GM19463 (cell line): ENCODE results near the gene ZNF780B.

Experiments
- ATAC-seq: cut with Tn5 transposase; IDR thresholded peaks from one replicate; pipeline ENCODE4 v1.9.1; 2021; ENCODE audit warnings: mild to moderate bottlenecking, moderate library complexity; ENCODE audit not compliant: unreplicated experiment

Gene ZNF780B

DNA sequence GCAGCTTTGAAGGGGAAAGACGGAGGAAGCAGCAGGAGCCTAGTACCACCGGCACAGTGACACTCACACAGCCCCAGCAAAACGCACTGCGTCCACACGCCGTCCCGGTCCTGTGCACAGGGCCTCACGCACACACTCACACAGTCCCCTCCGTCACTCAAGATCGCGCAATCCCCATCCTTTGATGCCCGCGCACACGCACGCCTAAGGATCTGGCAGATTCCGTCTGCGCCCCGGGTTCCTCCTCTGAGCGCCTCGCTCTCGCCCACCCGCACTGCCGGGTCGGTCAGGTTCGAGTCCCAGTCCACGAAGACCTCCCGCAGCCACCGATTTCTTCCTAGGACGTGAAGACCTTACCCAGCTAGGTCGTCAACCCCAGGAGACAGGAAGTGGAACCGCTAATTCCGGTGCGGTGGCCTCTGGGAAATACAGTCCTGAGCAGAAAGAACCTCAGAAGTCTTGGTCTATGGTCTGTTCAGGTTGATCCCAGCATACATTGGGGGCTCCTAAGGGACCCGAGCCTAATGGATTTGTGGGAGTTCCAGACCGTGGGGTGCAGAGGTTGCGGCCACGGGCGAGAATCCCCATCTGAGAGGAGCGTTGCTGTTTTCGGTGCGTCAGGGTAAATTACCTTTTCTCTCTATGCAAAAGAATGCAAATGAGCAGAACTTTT, at the start of gene ZNF780B:
Gene ZNF780B (minus strand): TSS at position 400 of the 673 bp plus-strand sequence. CDS start 5,899 bp downstream, outside the sequence.
- ATAC-seq, result peak; percentile 89

DNA sequence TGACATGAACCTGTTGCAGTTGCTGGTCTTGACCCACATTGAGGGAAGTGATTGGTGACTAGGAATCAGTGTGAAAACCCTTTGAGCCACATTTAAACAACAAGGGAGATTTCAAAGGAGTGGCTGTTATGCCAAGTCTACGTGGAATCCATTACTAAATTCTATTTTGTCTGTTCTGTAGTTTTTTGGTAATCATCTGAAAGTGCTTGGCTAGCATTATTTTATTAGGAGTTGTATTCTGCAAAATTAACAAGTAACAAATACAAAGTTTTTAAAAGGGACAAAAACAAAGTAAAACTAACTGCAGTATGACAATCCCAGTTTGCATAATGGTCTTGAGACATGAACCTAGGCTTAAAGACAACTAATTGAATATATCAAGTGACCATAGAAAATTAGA, 48.7 kb upstream of the ZNF780B start:
- no peak for ATAC-seq

DNA sequence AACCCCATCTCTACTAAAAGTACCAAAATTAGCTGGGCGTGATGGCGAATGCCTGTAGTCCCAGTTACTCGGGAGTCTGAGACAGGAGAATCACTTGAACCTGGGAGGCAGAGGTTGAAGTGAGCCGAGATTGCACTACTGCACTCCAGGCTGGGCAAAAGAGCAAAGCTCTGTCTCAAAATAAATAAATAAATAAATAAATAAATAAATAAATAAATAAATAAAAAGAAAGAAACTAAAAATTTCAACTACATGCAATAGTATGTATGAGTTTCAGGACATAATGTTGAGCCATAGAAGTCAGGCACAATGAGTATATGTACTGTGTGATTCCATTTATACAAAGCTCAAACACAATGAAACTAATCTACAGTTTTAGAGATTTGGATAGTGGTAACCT, 47.6 kb upstream of the ZNF780B start:
- no peak for ATAC-seq

DNA sequence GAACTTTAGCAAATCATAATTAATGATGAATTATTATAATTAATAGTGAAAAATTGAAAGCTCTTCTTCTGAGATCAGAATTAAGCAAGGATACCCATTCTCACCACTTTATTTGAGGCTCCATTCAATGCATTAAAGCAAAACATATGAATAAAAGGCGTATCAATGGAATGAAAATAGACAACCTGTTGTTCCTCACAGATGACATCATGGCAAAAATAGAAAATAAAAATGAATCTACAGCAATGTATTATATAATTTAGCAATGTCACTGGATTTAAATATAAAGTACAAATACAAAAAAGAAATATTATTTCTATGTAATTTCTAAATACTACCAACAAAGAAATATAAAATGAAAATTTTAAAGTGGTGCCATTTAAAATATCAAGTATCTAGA, 45.8 kb upstream of the ZNF780B start:
- ATAC-seq, result no peak

DNA sequence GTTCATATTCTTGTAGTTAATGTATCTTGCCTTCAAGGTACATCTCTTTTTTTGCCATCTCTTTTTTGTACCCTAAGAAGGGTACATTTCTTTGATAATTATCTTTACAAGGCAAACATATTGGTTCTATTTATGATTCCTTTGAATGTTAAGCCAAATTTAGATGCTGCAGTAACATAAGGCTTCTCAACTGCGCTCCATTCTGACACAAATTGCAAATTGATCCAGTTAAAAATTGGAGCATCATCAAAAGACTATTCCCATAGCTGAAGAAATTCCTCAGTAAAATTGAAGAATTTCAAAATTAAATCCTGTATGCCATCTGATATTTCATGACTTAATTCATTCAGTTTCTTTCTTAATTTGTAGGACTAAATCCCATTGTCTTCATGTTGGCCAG, 37.4 kb upstream of the ZNF780B start:
- no peak for ATAC-seq

DNA sequence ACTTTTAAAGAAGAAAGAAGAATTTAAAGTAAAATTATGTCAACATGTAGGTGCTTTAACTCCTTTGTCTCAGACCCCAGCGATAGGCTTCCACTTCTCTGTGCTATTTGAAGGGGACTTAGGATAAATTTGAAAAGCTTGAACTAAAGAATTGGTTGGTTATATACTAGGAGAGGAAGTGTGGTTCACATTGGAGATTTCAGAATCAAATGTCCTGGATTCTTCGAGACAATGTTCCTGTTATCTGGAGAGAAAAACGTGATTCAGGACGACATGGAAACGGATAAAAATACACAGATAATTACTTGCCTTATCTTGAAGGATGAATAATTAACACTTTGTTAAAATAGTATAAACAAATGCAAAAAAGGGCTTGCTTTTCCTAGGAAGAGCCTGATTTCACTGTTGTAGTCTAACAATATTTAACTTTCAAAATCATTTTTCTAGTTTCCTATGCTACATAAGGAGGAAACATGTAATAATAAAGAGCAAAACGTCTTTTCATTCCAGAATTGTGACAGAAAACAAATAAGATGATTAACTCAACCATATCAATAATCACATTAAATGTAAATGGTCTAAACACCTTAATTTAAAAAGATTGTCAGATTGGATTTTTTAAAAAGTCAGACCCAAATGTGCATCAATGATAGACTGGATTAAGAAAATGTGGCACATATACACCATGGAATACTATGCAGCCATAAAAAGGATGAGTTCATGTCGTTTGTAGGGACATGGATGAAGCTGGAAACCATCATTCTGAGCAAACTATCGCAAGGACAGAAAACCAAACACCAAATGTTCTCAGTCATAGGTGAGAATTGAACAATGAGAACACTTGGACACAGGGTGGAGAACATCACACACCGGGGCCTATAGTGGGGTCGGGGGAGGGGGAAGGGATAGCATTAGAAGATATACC, 35.4 kb upstream of the ZNF780B start:
- ATAC-seq, result no peak

DNA sequence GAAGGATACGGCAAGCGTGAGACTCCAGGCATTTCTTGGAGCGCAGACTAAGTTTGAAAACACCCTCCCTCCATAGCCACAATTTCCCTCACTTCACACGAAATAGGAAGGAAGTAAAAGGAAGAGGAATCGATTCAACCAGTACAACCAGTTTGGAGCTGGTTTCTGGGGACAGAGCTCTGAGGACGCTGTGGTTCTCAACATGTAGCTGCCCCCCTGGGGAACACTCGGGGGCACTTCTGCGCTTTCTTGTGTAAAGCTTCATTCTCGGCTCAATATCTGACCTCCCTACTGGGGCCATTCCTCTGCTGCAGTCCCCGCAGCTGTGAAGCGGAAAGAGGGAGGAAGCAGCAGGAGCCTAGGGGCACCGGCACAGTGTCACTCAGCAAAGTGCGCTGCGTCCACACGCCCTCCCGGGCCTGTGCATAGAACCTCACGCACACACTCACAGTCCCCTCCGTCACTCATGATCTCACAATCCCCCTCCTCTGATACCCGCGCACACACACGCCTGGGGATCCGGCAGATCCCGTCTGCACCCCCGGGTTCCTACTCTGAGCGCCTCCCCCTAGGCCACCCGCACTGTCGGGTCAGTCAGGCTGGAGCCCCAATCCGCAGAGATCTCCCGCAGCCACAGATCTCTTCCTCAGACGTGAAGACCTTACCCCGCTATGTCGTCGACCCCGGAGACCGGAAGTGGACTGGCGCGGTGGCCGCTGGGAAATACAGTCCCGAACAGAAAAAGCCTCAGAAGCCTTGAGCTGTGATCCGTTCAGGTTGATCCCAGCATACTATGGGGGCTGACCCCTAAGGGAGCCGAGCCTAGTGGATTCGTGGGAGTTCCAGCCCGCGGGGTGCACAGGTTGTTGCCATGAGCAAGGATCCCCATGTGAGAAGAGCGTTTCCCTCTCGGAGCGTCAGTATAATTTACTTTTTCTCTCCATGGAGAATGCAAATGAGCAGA, 34.5 kb upstream of the ZNF780B start, which contains the start of gene ZNF780A:
Gene ZNF780A (minus strand): TSS at position 703 of the 964 bp plus-strand sequence. CDS start 6,190 bp downstream, outside the sequence.
- peak; percentile 67 for ATAC-seq

DNA sequence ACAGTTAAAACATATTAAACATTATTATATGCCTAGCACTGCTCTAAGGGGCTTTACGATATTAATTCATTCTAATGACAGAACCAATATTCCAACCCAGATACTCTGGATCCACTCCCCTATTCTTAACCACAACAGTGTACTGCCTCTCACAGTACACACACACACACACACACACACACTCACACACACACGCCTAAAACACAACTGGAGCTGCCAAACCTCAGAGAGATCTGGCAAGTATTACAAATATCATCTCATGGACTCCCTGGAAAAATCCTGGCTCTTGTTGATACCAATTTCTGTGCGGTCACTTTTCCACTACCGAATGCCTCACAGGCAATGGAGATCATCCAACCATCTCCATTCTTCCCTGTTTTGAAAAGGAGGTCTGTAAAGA, 33.4 kb upstream of the ZNF780B start:
- no peak for ATAC-seq

DNA sequence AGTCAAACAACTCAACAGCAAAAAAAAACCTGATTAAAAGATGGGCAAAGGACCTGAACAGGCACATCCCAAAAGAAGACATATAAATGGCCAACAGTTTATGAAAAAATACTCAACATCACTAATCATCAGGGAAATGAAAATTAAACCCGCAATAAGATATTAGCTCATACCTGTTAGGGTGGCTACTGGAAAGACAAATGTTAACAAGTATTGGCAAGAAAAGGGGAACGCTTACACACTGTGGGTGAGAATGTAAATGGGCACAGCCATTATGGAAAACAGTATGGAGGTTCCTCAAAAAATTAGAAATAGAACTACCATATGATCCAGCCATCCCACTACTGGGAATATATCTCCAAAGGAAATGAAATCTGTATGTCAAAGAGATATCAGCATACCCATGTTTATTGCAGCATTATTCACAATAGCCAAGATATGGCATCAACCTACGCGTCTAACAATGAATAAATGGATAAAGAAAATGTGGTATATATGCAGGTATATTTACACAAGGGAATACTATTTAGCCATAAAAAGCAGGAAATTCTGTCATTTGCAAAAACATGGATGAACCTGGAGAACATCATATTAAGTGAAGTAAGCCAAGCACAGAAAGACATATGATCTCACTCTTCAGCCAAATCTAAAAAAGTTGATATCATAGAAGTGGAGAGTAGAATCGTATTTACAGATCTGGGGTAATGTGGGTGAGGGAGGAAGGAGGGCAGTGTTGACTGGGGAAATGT, 32.4 kb upstream of the ZNF780B start:
- no peak for ATAC-seq

DNA sequence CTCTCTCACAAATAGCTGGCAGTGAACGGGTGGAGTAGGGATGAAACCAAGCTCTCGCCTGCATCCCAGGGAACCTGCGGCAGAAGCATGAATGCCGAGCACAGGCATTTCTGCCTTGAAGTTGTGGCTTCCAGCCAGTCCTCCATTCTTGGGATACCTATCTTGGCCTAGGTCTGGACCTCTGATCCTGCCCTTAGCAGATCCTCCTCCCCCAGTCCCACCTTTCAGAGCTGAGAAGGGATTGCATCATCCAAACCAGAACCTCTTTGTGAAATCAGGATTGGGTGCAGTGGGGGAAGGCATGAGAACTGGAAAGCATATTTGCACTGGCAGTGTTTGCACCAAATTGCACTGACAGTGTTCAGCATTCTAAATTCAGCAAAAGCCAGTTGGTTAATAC, 28.9 kb upstream of the ZNF780B start:
- no peak for ATAC-seq

DNA sequence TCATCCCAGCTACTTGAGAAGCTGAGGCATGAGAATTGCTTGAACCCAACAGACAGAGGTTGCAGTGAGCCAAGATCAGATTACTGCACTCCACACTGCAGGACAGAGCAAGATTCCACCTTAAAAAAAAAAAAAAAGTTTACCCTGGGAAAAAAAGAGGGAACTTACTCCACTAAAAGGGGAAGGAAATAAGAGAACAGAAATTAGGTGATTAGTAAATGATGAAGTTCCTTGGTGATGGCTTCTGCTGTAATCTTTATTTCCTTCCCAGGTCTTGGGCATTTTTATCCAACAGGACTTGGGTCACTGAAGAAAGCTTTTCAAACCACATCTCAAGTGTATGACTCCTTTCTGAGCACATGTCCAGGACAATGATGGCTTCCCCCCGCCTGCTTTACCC, 25.4 kb upstream of the ZNF780B start:
- no peak for ATAC-seq

DNA sequence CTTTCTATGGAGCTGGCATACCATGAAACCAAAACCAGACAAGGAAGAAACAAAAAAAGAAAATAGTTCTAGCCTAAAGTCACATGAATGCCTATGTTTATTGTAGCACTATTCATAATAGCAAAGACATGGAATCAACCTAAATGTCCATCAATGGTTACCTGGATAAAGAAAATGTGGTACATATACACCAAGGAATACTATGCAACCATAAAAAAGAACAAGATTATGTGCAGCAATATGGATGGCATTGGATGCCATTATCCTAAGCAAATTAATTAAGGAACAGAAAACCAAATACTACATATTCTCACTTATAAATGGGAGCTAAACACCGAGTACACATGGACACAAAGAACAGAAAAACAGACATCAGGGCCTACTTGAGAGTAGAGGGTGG, 24.3 kb upstream of the ZNF780B start:
- no peak for ATAC-seq

DNA sequence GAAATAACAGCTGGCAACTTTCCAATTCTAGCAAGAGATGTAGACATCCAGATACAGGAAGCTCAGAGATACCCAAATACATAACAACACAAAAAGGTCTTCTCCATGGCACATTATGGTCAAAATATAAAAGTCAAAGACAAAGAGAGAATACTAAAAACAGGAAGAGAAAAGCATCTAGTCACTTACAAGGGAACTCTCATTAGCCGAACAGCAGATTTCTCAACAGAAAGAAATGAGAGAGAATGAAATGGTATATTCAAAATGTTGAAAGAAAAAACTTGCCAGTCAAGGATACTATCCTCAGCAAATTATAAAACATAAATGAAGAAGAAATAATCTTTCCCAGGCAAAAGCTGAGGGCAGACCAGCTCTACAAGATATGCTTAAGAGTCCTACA, 22.3 kb upstream of the ZNF780B start:
- no peak for ATAC-seq

DNA sequence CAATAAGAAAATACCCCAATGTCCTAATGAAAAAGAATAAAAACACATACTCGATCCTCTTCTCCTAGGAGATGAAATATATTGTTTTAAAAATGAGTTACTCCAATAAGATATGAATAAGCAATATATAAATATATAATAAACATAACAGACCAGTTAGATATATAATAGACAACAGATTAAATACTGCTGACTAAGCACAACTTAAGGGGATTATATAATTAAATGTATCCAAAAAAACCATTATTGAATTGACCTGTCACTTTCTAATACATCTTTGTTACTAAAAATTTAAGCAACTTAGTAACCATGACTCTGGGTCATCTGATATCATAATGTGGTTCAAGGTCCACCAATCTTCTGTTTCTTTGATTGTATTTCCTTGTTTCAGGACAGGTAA, 14.0 kb upstream of the ZNF780B start:
- no peak for ATAC-seq

DNA sequence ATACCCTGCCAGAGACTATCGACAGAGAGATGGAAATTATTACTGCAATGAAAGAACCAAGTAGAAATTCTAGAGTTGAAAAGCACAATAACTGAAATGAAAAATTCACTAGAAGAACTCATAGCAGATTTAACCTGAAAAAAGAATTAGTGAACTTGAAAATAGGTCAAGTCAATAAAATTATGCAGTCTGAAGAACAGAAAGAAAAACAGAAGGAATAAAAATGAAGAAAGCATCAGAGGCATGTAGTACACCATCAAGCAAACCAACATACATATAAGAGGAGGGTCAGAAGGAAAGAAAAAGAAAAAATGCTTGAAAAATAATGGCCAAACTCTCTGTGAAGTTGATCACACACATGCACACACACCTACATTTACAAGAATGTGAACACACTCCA, 3.6 kb upstream of the ZNF780B start:
- ATAC-seq, result no peak

DNA sequence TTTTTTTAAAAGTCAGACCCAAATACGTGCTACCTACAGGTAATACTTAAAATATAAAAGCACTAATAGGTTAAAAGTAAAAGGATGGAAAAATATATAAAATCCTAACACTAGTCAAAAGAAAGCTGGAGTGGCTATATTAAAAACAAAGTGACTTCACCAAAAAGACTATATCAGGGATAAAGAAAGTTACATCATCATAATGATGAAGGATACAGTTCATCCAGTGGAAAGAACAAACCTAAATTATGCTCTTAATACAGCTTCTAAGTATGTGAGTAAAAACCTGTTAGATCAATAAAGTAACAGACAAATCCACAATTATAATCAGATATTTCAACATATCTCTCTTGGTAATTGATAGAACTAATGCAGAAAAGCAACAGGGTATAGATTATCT, 1.1 kb upstream of the ZNF780B start:
- no peak for ATAC-seq

DNA sequence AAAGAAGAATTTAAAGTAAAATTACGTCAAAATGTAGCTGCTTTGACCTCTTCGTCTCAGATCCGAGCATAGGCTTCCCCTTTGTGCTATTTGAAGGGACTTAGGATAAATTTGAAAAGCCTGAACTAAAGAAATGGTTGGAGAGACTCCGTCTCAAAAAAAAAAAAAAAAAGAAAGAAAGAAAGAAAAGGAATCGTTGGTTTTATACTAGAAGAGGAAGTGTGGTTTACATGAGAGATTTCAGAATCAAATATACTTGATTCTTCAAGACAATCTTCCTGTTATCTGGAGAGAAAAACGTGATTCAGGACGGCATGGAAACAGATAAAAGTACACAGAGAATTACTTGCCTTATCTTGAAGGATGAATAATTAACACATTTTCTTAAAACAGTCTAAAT, 474 bp upstream of the ZNF780B start:
- no peak for ATAC-seq

DNA sequence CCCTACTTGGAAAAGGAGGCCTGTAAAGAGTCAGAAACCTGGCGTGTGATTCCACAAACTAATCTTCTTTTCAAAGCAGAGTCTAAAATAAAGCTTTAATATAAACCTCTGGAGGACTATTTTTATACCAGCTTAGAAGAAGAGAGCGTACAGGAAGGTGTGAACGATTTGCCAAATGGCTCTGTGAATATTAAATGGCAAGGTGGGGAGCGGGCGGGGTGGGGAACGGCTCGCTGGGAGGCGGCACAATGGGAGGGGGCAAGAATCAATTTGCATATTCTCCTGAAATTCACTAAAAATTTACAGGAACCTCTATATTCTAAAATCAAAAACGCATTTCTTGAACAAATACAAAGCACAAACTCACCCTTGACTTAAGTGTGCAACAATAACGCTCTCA, 982 bp downstream of the ZNF780B start:
- ATAC-seq, result no peak

DNA sequence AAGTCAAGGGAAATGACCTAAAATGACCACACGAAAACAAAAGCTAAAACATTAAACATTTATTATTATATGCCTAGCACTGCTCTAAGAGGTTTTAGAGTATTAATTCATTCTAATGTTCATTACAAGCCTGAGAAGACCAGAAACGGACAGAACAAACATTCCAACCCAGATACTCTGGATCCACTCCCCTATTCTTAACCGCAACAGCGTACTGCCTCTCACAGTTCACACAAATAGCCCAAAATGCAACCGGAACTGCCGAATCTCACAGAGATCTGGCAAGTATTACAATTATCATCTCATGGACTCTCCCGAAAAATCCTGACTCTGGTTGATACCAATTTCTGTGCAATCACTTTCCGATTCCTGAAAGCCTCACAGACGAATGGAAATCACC, 1.4 kb downstream of the ZNF780B start:
- no peak for ATAC-seq

DNA sequence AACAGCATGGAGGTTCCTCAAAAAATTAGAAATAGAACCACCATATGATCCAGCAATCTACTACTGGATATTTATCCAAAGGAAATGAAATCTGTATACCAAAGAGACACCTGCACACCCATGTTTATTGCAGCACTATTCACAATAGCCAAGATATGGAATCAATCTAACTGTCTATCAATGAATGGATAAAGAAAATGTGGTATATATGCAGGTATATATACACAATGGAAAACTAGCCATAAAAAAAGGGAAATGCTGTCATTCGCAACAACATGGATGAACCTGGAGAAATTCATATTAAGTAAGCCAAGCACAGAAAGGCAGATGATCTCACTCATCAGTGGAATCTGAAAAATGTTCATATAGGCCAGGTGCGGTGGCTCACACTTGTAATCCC, 2.5 kb downstream of the ZNF780B start:
- no peak for ATAC-seq
